Right lobe of liver (tissue), 6 donors: ENCODE results near the gene PTPN1. TPM values are rescaled to one million over a fixed set of nuclear protein-coding genes. Genes with fewer than 3 reads are reported as not detected.

Experiments
- ATAC-seq, 4 donors: fragments of 200-7000 bp; cut with Tn5 transposase; one replicate each; pipeline ENCODE4 v1.9.1; 2020; ENCODE audit warnings: mild to moderate bottlenecking in 4 of 4, moderate library complexity in 4 of 4
- DNase-seq, 3 donors: peaks; one replicate each; pipeline ENCODE4 v3.0.0-alpha.2; 2020
- H3K27ac ChIP-seq, 3 donors: fragments of 200-600 bp; one replicate each; pipeline ENCODE4 v1.8.0; 2022
- H3K27me3 ChIP-seq, 2 donors: fragments of 200-600 bp; one replicate each; pipeline ENCODE4 v1.8.0; 2022
- H3K36me3 ChIP-seq, 4 donors: fragments of 200-600 bp; sonication (generic) in 1 of 4; one replicate each; pipeline versions ENCODE4 v1.5.1 to v1.8.0; 2017 to 2022; ENCODE audit warnings: control low read depth in 1 of 4
- H3K4me1 ChIP-seq, 4 donors: fragments of 200-600 bp; sonication (generic) in 1 of 4; one replicate each; pipeline versions ENCODE4 v1.5.1 to v1.8.0; 2017 to 2022; ENCODE audit warnings: control low read depth in 1 of 4
- H3K4me3 ChIP-seq, 3 donors: fragments of 200-600 bp; one replicate each; pipeline ENCODE4 v1.8.0; 2022
- H3K9me3 ChIP-seq, 4 donors: fragments of 200-600 bp; sonication (generic) in 1 of 4; one replicate each; pipeline versions ENCODE4 v1.5.1 to v1.8.0; 2017 to 2022; ENCODE audit warnings: control low read depth in 1 of 4
- POLR2A ChIP-seq: fragments of 450-650 bp; IDR thresholded peaks from one replicate; pipeline ENCODE4 v1.6.1; 2017; ENCODE audit warnings: antibody characterized with exemption, mild to moderate bottlenecking
- WGBS: methylation state at CpG from one replicate; pipeline ENCODE4 v1.1.6; 2018; ENCODE audit warnings: low coverage, low lambda C conversion rate; ENCODE audit not compliant: insufficient coverage; ENCODE audit errors: missing lambda C conversion rate; 5-methylcytosine and 5-hydroxymethylcytosine counted together
- intact Hi-C, 2 donors: fragments of 100-400 bp; cut with DNase I; formaldehyde crosslinking; loops; one replicate each; pipeline versions ENCODE4 v1.11.2 to v1.14.1; 2022
- long read RNA-seq: library from polyadenylated mRNA; unstranded; transcript quantifications from one replicate; pipeline ENCODE4 v2.0.0, GENCODE V29; 2019
- total RNA-seq, 6 experiments: library from RNA; depleted of rRNA in 2 of 6; stranded (reverse); fragments of >200 nt in 2 of 6; fragmentation: NEBNext Ultra II Directional in 3 of 6; extraction: Animal tissue kit (Norgen Biotek cat#: 25700) in 3 of 6; gene quantifications; one replicate each; pipeline versions ENCODE4 v1.1.0 to v1.2.4, GENCODE V29; 2016 to 2023
- TF ChIP-seq, protein P1 (sequence below), 4 donors: fragments of 200-600 bp in 3 of 4; fragments of 450-650 bp in 1 of 4; IDR thresholded peaks; one replicate each; pipeline versions ENCODE4 v1.5.1 to v1.8.0; 2016 to 2022; ENCODE audit warnings: antibody characterized with exemption in 4 of 4, mild to moderate bottlenecking in 2 of 4
- donor health status: DM: no; HTN: yes; CAD: no.
- donor health status: DM: no; HTN: no; CAD: no.
- donor health status: DM: no; HTN: no; CAD: no.
- donor health status: DM: no; HTN: yes; CAD: no.
- donor health status: DM: no; HTN: yes; CAD: no.

Gene PTPN1
- 10 to 100 TPM in 5 of 6 experiments, 1 to 10 TPM in 1; 9.5 to 14.9 (median 12.6) TPM for total RNA-seq
- long read RNA-seq, partial matches to known transcripts: 6 of 6 reads
- long read RNA-seq, other reads (novel, unspliced or antisense): 0 of 6 reads

DNA sequence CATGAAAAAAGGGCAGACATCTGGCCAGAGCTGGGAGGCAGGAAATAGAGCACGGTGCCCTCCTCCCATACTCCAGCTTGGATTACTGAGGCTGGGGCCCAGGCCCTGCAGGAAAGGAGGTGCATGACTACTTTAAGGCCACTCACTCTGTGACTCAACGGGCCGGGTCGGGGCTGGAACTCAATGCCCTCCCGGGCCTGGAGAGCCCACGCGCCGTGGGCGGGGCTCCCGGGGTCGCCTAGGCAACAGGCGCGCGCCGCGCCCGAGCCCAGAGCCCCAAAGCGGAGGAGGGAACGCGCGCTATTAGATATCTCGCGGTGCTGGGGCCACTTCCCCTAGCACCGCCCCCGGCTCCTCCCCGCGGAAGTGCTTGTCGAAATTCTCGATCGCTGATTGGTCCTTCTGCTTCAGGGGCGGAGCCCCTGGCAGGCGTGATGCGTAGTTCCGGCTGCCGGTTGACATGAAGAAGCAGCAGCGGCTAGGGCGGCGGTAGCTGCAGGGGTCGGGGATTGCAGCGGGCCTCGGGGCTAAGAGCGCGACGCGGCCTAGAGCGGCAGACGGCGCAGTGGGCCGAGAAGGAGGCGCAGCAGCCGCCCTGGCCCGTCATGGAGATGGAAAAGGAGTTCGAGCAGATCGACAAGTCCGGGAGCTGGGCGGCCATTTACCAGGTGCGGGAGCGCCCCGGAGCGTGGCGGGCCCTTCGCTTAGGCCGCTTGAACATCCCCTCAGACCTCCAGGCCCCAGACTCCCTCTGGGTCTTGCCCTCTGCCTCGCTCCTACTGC, at the start of gene PTPN1:
PTPN1 (plus strand) TSS at position 461 of the 783 bp plus-strand sequence; CDS start at position 606, 145 bp downstream.
- H3K4me3 ChIP-seq: peak within 1 kb of the TSS; percentile 78 to 93 (median 78)
- H3K4me1 ChIP-seq: peaks cover 0 to 36% (median 18%) of the 10 kb centered on the region in 4 donors
- intact Hi-C loops: loop anchor here in 1 of 2 donors (10.0 kb wide), 1 partner anchor 65 kb away; no protein-coding TSS in a partner anchor
- WGBS: 0% methylated on average over 8 of the region's 64 CpGs
- no peaks in the 10 kb centered on the region for H3K36me3 ChIP-seq
- H3K27me3 ChIP-seq: no peaks in the 10 kb centered on the region
- H3K27ac ChIP-seq: peak within 1 kb of the TSS; percentile 73 to 90 (median 87)
- peak; percentile 95 to 99 (median 98) for ATAC-seq
- DNase-seq: peak; percentile 98 to 99 (median 99)
- peak; percentile 99 for TF ChIP-seq POLR2A
- TF ChIP-seq, protein P1, sequence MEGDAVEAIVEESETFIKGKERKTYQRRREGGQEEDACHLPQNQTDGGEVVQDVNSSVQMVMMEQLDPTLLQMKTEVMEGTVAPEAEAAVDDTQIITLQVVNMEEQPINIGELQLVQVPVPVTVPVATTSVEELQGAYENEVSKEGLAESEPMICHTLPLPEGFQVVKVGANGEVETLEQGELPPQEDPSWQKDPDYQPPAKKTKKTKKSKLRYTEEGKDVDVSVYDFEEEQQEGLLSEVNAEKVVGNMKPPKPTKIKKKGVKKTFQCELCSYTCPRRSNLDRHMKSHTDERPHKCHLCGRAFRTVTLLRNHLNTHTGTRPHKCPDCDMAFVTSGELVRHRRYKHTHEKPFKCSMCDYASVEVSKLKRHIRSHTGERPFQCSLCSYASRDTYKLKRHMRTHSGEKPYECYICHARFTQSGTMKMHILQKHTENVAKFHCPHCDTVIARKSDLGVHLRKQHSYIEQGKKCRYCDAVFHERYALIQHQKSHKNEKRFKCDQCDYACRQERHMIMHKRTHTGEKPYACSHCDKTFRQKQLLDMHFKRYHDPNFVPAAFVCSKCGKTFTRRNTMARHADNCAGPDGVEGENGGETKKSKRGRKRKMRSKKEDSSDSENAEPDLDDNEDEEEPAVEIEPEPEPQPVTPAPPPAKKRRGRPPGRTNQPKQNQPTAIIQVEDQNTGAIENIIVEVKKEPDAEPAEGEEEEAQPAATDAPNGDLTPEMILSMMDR (IDR thresholded peaks at IDR 0.05): peak in 1 of 4 donors; percentile 33
- no peaks in the 10 kb centered on the region for H3K9me3 ChIP-seq

DNA sequence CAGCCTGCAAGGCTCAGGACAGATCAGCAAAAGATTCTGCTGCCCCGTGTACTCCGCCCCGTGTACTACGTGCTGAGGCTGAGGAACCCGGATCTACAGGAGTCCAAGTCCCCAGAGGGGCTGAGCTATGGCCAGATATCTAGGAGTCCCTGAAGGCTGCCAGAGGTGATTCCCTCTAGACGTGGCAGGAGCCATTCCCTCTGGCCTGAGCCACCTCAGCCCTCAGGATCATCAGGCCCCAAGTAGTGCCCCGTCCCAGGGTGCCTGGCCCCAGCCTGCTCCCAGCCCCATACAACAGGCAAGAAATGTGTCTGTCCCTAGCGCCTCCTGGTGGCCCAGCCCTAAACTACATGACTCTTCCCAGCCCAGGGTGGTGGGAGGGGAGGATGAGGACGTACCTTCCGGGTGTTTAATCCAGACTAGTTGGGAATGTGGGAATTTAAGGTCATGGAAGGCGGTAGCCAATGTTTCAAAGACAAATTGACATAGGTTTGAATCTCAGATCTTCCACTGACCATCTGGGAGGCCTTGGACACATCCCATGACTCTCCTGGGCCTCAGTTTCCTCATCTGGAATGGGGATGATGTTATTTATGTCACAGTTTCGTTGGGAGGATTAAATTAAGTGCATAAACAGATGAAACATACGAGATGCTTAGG, 49.4 kb upstream of the PTPN1 start:
- DNase-seq (peak; percentile 89 to 92 (median 91)), ATAC-seq (peak; percentile 85 to 92 (median 88))
- 5% methylated on average over 8 of the region's 13 CpGs for WGBS
- Histone ChIP-seq H3K27me3 (no peaks in the 10 kb centered on the region), H3K9me3 (no peaks in the 10 kb centered on the region), H3K27ac (peak overlapping the region; percentile 64 to 76 (median 72)), H3K36me3 (no peaks in the 10 kb centered on the region), H3K4me1 (peaks cover 0 to 39% (median 18%) of the 10 kb centered on the region in 4 donors), H3K4me3 (no peak overlapping the region)
- intact Hi-C loops: loop anchor here (5.0 to 10.0 kb wide), 2 partner anchors 156 to 273 kb away; no protein-coding TSS in a partner anchor
- peak; percentile 48 for TF ChIP-seq POLR2A
- TF ChIP-seq, protein P1 (IDR thresholded peaks at IDR 0.05): peak; percentile 93 to 99 (median 94)

DNA sequence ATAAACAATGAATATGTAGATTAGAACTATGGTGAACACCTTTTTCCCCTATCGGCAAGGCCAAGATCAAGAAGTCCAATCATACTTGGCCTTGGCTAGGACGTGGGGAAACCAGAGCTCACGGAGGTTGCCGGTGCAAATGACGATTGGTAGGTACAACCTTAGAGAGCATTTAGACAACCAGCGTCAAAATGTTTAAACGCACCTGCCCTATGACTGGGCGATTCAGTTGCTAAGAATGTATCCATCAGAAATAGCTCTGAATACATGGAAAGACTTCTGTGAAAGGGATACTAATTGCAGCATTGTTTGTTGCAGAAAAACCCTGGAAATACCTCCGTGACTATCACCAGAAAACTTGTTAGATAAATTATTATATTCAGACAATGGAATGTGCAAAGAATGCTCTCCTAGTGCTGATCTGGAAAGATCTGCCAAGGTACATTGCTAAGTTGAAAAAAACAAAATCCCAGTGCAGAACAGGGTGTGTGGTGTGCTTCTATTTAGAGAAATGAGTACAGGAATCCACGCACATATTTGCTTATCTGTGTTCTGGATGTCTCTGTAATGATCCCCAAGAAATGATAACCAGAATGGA, 48.0 kb upstream of the PTPN1 start:
- 72% methylated on average over 10 of the region's 10 CpGs for WGBS
- peaks cover 0 to 24% (median 11%) of the 10 kb centered on the region in 4 donors for H3K4me1 ChIP-seq
- no peak for DNase-seq
- H3K27ac ChIP-seq: no peak overlapping the region
- TF ChIP-seq, protein P1 (IDR thresholded peaks at IDR 0.05): no peak
- no peak for TF ChIP-seq POLR2A
- no peaks in the 10 kb centered on the region for H3K9me3 ChIP-seq
- H3K27me3 ChIP-seq: no peaks in the 10 kb centered on the region
- no peak for ATAC-seq
- no peaks in the 10 kb centered on the region for H3K36me3 ChIP-seq
- no peak overlapping the region for H3K4me3 ChIP-seq
- intact Hi-C loops: loop anchor here (5.0 to 10.0 kb wide), 2 partner anchors 157 to 275 kb away; no protein-coding TSS in a partner anchor

DNA sequence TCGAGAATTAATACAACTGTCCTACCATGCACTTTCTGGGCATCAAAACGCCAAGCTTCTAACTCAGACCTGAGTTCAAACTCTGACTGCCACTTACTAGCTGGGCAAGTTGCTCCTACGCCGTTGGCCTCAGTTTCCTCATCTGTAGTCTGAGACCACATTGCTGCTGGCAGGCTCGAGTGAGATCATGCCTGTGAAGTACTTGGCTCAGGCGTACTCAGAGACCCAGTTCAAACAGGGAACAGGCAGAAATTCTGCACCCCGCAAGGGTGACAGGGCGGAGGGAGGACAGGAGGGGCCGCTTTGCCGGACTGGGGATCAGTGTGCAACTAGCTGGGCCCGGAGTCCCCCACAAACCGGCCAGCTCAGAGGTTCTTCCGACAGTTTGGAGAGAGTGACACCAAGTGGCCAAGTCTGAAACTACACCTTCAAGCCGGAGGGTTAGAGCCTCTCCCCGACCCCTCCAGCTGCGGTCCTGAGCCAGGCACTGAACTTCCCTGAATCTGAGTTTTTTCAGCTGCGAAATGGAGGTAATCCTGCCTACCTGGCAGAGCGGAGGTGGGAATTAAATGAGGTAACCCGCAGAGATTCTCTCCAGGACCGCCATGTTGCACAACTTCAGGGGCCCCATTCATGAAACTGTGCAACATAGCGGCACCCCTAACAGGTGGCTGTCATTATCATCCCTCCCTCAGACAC, 46.0 kb upstream of the PTPN1 start:
- intact Hi-C loops: loop anchor here (5.0 to 10.0 kb wide), 2 partner anchors 159 to 277 kb away; no protein-coding TSS in a partner anchor
- Histone ChIP-seq H3K27ac (peak overlapping the region in 1 of 3 donors; percentile 4), H3K27me3 (no peaks in the 10 kb centered on the region), H3K9me3 (no peaks in the 10 kb centered on the region), H3K36me3 (no peaks in the 10 kb centered on the region), H3K4me1 (peaks cover 0 to 16% (median 8%) of the 10 kb centered on the region in 4 donors), H3K4me3 (peak overlapping the region in 2 of 3 donors; percentile 12 to 18)
- 16% methylated on average over 9 of the region's 21 CpGs for WGBS
- TF ChIP-seq, protein P1 (IDR thresholded peaks at IDR 0.05): peak; percentile 69 to 86 (median 74)
- TF ChIP-seq POLR2A: no peak
- DNase-seq: peak in 2 of 3 donors; percentile 55 to 62
- peak; percentile 65 to 72 (median 66) for ATAC-seq
